MV-4-11 (cell line): ENCODE results near the gene FBXL4.
A peak's percentile ranks its signal among the peaks of the same experiment; 100 is the strongest.

ENCODE experiments used
- DNase-seq: peaks from one replicate; lab custom pipeline; 2025; lab: John Stamatoyannopoulos, UW

The FBXL4 gene

DNA sequence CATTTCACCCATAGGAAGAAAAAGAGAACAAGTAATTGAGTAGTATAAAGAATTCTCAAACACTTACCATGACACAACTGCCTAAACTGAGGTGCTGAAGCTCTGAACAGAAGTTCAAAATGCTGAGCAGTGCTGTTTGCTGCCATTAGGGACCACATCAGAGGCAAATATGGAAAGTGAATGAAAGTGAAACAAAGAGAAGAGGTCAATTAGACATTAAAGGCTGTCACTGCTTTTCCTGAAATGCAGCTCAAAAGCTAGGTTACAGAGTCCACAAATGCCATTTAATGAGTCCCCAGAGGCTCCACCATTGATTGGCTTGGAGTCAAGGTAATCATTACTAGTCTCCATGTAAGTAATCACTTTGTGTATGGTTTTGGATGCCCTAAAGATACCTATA, 67.3 kb downstream of the FBXL4 start:
- no peak for DNase-seq

- no peak for DNase-seq
Observed at GRCh38 chr6:98877250-98877649, 70.5 kb downstream of the FBXL4 start.

GRCh38 chr6:98875375-98875774, 72.4 kb downstream of the FBXL4 start:
- DNase-seq, result no peak

GRCh38 chr6:98871821-98872220, 75.9 kb downstream of the FBXL4 start:
- DNase-seq, result no peak

- no peak for DNase-seq
Observed at GRCh38 chr6:98871057-98871456, 76.7 kb downstream of the FBXL4 start.

GRCh38 chr6:98864497-98864896, 83.2 kb downstream of the FBXL4 start:
- no peak for DNase-seq

GRCh38 chr6:98848539-98849242, 99.1 kb downstream of the FBXL4 start:
- no peak for DNase-seq

GRCh38 chr6:98847779-98848538, 99.8 kb downstream of the FBXL4 start:
- DNase-seq, result no peak

DNA sequence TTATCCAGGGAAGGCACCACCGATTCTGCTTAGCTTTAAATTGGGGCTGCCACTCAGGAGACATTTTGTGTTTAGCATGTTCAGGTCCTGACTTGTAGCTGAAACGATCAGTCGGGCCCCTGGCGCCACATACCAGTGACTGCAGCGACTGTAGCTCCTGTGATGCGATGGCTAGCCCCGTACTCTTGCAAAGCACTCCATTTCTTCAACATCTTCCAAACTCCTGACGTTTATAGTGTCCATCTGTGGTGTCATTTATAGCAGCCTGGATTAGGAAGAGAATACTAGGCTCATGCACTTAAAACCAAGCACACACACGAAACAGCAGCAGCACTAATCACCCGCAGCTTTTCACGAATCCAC, 100.3 kb downstream of the FBXL4 start:
- DNase-seq, result no peak

- DNase-seq, result no peak
Observed at GRCh38 chr6:98846021-98846380, 101.7 kb downstream of the FBXL4 start.

GRCh38 chr6:98845211-98846020, 102.3 kb downstream of the FBXL4 start:
- peak; percentile 30 for DNase-seq

DNA sequence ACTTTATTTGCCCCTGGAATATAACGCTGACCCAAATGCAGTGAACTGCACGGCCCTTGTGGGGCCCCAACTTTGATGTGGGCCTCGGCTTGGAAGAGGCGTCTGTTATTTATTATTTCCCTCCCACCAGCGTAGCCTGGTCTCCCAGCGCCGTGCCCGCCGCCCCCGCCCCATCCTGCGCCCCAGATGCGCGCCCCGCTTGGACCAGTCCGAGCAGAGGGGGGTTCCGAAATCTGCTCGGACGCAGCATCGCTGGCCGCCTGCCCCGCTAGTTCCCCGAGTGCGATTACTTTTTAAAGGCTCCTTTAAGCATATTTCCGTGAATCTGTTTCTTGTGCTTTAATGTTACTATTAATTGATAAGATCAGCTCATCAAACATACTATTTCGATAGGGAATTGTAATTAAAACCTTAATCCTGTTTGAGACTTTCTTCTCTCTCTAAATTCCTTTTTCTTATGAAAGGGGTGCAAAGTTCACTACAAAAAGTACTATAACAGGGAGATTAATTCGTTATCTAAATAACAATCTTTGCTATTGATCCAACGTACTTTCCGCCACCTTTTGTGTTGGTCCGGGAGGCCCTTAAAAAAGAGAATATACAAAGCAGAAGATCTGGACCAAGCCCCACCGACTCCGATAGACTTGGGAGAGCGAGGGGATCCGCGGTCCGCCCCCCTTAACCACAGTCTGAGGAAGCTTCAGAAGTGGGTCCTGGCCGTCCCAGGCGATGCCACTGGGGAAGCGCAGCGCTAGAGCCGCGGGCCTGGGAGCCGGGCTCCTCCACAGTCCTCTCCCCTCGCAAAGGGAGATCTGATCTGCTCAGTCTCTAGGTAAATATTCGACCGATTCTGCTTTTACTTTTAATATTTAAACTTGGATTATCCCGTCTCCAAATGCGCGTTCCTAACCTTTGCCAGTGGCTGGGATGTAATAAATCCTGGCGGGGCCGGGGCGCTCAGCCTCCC, 103.2 kb downstream of the FBXL4 start:
- DNase-seq, result no peak

DNA sequence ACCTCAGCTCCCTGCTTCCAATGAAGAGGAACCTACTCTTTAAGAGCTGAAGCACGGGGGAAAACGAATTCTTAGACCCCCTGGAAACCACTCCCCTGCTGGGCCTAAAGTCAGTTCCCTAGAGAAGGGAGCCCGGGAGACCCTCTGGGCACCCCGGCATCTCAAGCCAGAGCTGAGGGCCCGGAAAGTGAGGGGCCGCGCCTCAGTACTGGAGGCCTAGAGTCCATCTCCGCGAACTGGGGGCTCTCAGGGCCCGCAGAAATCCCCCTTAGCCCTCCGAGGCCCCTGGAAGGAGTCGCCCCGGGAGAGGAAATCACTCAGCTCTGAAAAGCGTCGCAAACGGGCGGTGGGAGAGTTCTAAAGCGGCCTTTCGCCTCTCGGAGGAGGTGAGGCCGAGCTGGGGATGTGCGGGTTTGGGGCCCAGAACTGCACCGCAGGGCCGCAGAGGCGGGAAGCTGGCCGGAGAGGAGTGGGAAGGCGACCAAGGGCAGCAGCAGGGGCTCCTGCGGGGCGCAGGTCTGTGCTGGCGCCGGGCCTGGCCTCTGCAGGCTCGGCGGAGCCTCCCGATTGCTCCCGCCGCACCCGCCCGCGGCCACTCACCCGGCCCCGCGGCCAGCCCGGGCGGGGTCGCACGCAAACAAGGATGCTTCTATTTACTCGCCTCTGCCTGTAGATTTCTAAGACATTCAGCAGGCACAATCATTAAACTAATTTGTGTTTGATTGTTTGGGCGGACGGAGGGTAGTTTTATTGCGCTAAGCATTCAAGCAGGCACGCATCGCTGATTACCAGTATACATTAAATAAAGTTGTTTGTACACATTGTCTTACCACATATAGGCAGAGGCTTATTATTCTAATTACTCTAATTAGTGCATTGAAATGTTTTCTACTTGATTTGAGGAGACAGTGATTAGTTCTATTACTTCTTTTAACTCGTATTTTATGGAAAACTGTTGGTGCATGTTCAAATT, 104.2 kb downstream of the FBXL4 start:
- no peak for DNase-seq

DNA sequence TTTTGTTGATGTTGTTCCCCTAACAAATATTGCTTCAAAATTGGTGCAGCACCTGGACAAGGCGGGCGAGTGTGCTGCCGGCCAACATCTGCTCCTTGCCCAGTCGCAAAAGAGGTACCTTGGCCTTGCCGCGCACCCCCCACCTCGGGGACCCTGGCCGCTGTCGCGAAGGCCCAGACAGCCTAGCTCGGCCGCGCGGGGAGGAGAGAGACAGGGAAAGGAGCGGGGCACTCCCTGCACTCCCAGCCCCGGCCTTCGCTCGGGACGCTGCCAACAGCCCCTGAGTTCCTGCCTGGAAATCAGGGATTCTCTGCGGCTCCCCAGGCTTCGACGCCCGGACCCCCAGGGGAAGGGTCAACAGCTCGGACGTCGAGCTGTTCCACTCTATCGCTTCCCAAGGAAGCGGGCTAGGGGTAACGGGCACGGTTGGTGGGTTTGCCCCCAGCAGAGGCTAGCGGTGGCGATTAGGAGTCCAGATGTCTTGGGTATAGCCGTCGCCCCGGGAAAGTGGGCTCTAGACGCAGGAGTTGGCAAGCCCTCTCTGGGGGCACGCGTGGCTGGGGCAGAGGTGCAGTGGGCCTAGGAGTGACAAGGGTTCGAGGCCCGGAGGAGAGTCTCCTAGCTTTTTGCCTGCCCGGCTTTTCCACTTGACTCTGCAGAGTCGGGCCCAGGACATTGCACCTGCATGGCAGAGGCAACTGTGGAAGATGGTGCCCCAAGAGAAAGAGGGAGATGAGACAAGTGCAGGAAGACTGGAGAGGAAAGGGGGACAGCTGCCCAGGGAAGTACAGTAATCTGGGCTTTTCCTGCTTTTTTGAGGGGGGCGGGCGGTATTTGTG, 105.2 kb downstream of the FBXL4 start:
- no peak for DNase-seq

DNA sequence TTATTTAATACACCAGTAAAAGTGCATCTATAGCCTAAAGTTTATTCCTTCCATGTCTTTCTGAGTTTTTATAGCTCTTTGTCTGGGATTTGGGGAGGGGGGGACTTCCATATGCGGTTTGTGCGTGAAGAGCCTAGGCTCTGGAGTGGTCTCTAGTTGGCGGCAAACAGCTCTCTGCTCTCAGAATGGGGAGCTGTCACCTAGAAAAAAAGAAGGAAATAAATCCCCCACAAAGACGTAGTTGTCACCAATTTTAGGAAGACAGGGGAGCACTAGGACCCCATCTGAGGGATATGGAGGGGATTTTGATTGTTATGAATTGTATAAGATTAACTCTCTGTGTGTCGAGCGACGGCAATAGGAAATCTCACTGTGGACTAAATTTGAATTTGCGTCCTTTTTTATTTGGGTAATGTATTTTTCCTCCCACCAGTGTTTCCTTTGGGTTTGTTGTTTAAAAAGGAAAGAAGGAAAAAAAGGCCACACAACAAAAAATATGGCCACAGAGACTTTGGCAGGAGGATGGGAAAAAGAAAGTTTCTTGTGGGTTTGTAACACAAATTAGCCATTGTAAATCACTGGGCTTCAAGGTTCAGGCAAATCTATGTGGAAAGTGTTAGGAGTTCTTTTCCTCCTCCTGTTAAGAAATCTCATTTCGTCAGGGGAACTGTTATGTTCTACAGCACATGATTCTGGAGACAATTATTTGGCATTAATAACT, 106.0 kb downstream of the FBXL4 start:
- no peak for DNase-seq

GRCh38 chr6:98840996-98841513, 106.7 kb downstream of the FBXL4 start:
- no peak for DNase-seq

DNA sequence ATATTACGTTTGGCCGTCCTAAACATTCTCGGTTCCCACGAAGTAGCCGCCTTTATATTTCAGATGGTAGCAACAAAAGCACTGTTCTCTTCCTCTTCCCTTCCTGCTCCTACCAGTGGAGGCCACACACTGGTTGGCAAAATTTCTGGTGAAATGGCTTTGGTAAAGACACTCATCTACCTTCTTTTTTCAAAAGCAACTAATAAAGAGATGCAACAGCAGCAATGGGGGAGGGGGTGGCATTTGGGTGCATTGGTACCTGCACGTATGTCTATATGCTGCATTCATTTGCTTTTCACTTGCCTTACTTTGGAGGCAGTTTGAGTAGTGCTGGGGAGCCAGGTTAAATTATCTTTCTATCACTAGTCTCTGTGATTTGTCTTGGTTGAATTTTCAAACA, 107.4 kb downstream of the FBXL4 start:
- DNase-seq, result no peak

GRCh38 chr6:98839781-98840361, 107.9 kb downstream of the FBXL4 start:
- no peak for DNase-seq
